Activated T-helper 1 cell treated with Interleukin-2 at 50 U/mL for 16 hours (primary cell): Measurements from ENCODE around the gene SGMS1.

Experiments used
- DNase-seq: peaks from one replicate; pipeline ENCODE4 v3.0.0-alpha.2; 2020; ENCODE audit warnings: low read depth

The SGMS1 gene

DNA sequence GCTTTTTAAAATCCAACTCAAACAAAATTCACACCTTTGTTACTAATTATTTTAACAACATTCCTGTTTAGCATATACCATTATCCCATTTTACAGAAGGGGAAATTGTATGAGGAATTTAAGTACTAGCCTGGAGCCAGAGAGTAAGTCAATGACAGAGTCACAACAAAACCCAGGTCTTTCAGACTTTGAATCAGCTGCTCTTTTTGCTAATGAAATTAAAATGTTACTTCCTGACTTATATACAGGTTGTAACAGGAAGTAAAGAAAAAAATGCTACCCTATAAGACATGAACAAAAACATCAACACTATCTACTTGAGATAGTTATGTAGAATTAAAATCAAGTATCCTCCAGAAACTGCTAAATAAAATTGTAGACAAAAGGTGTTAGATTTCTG is 289.9 kb downstream of the SGMS1 start:
- no peak for DNase-seq

DNA sequence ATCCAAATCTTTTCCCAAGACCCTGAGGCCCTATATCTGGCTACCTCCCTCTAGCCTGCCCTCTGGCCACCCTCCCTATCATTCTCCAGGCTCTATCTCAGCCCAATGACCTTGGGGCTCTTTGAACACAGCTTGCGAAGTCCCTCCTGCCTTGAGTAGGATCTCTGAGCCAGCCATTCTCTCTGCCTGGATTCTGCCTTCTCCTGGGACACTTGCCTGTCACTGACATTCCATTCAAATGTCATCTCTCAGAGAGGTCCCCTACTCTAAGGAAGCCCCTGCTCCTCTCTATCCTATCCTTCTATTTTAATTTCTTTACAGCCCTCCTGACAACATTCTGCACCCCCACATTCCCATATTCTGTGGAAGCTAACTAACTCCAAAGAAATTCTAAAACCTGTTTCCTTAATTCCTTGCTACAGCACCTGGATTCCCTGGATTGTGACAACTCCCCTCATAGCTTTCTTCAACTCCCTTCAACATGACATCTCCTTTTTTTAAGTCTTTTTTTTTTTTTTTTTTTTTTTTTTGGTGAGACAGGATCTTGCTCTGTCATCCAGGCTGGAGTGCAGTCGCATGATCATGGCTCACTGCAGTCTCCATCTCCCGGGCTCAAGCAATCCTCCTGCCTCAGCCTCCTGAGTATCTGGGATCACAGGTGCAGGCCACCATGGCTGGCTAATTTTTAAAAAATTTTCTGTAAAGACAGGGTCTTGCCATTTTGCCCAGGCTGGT is 291.5 kb downstream of the SGMS1 start:
- DNase-seq: no peak

DNA sequence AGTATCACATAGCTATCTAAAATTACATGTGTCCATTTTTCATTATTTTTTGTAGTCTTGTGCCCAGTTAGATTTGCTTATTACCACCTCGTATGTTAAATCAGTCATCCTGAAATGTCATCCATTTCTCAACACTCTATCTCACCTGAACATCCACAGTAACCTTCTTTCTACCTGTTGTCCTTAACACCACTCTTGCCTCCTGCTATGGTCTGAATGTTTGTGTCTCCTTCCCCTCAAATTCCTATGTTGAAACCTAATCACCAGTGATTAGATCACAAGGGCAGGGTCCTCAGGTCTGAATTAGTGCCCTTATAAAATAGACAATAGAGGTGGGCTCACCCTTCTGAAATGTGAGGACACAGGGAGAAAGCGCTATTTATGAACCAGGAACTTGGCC is 292.3 kb downstream of the SGMS1 start:
- no peak for DNase-seq

DNA sequence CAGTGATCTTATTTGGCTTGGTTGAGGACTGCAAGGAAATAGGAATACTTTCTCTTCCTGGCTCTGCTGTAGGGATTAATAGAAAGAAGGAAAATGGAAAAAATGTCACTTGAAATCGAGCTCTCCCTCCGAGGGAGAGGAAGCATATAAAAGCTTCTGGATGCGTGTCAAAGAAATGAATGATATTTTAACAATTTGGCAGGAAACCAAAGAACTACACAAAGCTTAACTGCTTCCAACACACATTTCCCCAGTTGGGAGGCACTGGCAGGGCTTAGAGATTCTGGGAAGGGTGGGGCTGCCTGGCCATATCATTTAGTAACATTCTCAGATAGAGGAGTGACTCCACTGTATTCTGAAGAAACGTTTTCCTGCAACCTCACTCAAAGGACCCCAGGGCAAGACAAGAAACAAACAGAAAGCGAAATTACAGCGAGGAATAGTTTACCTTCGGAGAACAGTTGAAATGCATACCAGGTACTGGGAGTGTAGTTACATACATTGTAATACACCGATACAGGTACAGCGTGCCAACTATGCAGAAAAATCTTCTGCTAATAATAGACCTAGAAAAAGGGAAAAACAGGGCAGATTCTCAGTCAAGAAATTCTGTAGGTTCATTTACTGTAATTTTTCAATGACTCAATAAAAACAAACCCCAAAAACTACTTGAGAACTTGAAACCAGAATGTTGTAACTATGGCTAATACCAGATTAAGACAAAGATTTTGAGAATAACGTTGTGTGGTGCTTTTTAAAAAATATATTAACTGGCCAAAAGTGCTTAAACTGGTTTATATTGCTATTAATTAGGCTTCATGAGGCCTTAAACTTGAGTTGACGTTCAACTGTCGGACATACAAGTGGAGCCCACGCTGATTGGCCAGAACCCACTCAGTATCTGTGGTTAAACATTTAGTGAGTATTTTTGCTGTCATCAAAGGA is 296.7 kb downstream of the SGMS1 start:
- DNase-seq: no peak

DNA sequence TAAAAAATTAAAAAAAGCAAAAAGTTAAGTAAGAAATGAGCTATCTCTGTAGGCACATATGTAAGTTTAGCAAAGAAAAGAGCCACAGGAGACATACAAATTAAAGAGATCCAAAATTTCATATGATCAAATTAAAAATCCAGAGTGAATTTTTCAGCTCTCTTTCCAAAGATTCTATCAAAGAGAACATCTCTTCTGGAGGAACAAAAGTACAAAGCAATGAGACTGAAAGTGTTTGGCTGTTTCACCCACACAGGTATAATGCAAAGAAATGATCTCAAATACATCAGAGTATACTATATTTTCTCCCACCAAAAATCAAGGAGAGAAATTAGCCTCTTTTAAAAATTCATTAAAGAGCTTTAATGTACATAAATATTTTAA is 297.6 kb downstream of the SGMS1 start:
- no peak for DNase-seq

DNA sequence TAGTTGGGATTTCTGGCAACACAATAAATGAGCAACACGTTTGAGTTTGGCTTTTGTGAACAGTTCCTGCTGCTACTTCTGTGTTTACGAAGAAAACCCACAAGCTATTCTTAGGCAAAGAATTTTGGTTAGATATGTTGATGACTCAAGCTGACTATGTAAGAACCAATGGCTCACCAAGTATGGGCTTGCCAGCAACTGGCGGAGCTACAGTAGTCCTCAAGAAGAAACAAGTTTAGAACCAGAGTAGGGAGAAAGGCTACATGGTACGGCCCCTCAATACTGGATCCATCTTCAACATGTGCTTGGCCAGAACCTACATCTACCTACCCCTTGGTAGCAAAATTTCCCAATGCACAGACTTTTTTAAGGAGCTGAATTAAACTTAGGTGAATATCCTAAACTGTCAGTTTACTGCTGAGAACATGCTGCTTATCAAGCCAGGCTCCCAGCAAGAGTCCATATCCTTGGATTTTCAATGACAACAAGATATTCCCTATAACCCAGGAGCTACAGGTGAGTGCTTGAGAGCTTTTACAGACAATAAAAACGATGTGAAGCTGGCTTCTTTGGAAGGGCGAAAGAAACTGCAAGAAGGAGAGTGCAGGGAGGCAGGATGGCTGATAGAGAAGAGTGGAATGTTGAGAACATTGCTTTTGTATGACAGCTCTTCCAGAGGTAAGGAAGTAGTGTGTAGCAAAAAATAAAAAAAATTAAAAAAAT is 298.1 kb downstream of the SGMS1 start:
- no peak for DNase-seq

DNA sequence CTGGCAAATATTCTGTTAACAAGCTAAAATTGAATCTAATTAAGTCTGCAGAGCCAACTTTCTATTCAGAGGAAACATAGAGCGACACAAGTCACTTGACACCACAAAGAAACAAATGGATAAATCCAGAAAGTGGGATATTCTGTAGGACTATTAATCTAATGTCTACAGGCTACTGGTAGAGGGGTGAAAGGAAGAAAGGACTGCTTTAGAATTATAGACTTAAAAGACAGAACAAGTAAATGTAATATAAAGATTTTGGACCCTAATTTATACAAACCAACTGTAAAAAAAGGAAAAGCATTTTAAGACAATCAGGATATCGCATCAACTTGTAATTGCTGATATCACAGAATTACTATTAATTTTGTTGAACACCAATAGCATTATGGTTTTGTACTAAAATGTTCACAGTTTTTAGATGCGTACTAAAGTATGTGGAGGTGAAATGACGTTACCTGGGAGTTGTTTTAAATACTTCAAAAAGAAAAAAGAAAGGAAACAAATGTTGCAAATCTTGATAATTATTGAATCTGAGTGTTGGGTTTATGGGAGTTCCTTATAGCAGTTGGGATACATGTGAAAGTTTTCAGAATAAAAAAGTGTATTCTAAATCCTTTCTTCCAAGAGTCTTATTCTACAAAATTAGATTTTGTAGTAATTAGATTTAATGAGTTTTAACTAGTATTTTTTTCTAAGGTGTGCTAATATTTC is 298.9 kb downstream of the SGMS1 start:
- no peak for DNase-seq

GRCh38 chr10:50324046-50324445 is 299.7 kb downstream of the SGMS1 start:
- no peak for DNase-seq

DNA sequence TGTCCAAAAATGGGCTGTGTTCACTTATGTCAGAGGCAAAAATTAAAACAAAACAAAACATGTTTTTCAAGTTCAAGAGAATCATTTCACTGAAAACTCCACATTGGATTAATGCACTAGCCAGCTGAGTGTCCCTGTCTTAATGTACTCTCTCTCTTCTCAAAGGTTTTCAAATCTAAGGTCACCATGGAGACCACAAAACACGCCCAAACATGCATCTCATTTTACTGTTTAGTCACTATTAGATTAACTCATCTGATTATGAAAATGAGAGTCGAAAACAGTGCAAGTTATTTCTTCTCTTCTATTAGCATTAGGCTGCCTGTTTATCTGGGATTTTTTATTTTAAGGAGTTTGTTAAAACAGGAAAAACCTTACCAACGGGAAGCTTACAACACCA is 301.7 kb downstream of the SGMS1 start:
- no peak for DNase-seq

- DNase-seq: no peak
These were observed 305.6 kb downstream of the SGMS1 start for GRCh38 chr10:50318129-50318528.

- no peak for DNase-seq
These were observed 306.8 kb downstream of the SGMS1 start for GRCh38 chr10:50316695-50317648.

GRCh38 chr10:50316174-50316573 is 307.6 kb downstream of the SGMS1 start:
- DNase-seq: no peak

- DNase-seq: no peak
These were observed 308.3 kb downstream of the SGMS1 start for GRCh38 chr10:50315424-50315823.

DNA sequence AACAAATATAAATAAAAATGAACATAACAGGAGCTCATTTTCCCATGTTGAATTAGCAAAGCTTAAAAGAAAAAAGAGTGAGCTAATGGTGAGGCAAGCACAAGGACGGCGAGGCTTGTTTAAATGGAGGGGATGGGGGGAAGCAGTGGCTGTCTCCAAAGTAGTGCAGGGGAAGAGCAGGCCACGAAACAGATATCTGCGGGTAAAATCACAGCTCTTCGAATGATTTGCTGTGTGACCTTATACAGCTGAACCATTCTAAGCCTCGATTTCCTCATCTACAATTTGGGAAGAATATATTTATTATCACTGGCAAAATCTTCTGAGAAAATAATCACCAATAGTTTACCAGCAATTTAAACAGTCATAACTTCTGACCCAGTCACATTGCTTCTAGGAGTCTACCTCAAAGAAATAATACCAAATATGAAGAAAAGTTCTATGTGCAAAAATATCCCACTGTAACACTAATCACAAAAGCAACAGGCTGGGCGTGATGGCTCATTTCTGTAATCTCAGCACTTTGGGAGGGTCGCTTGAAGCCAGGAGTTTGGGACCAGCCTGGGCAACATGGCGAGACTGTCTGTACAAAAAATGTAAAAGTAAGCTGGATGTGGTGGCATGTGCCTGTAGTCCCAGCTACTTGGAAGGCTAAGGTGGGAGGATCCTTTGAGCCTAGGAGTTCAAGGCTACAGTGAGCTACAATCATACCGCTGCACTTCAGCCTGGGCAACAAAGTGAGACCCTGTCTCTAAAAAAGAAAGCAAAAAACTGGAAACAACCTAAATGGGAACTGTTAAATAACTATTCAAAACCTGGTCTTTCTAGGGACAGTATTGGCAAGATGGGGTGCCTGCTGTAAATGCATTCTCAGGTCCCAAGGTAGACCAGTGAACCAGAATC is 309.3 kb downstream of the SGMS1 start:
- no peak for DNase-seq

GRCh38 chr10:50312464-50313437 is 311.0 kb downstream of the SGMS1 start:
- no peak for DNase-seq

DNA sequence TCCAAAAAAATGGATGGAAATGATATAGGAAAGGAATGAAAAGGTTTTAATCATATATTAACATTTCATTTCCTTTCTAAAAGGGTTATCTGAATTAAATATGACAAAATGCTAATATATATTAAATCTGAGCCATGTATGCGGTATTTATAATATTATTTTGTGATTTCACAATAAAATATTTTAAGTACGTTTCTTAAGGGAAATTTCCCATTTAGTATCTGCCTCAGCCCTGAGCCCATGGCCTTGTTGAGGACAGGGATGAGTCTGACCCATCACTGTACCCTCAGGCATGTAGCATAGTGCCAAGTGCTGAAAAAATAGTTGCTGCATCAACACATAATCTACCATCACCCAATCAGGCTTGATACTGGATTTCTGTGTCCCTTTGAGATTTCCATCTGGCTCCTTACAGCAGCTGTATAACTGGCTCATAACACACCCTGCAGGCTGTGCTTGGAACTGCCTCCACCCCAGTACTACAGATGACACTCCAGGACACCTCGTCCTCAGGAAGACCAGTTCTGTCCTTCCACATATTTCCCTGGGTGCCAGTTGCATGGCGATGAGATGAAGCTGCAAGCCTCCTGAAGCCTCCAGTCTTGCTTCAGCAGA is 313.1 kb downstream of the SGMS1 start:
- no peak for DNase-seq

- no peak for DNase-seq
These were observed 314.4 kb downstream of the SGMS1 start for GRCh38 chr10:50309342-50309741.

GRCh38 chr10:50304660-50305059 is 319.1 kb downstream of the SGMS1 start:
- no peak for DNase-seq
